Calu3 (cell line): ENCODE data around the gene ARHGAP45. TPM values are rescaled to one million over a fixed set of nuclear protein-coding genes. Genes with fewer than 3 reads are reported as not detected.

Experiments
- BruUV-seq: library from RNA; stranded (reverse); fragments of 400-500 nt; replicated peaks from 2 replicates; lab custom pipeline; 2021; lab: Mats Ljungman, UMichigan
- CTCF ChIA-PET: fragments of 300-600 bp; sonication (Branson Sonifier 250); formaldehyde crosslinking; loops from one replicate; lab custom pipeline; 2022; ENCODE audit warnings: antibody characterized with exemption; lab: Charles Lee
- DNase-seq: peaks from one replicate; pipeline ENCODE4 v3.0.0; 2022
- H3K27ac Mint-ChIP-seq: one replicate; pipeline ENCODE4 v1.8.0; 2022; ENCODE audit warnings: mixed read lengths; ENCODE audit not compliant: unreplicated experiment
- H3K27me3 Mint-ChIP-seq: one replicate; pipeline ENCODE4 v1.8.0; 2022; ENCODE audit warnings: mixed read lengths; ENCODE audit not compliant: unreplicated experiment
- H3K36me3 Mint-ChIP-seq: one replicate; pipeline ENCODE4 v1.8.0; 2022; ENCODE audit warnings: mild to moderate bottlenecking, moderate library complexity, mixed read lengths; ENCODE audit not compliant: insufficient read depth, unreplicated experiment
- H3K4me1 Mint-ChIP-seq: one replicate; pipeline ENCODE4 v1.8.0; 2022; ENCODE audit warnings: mild to moderate bottlenecking, low read depth, mixed read lengths; ENCODE audit not compliant: unreplicated experiment
- H3K4me3 Mint-ChIP-seq: one replicate; pipeline ENCODE4 v1.8.0; 2022; ENCODE audit warnings: mild to moderate bottlenecking, low read depth, moderate library complexity, mixed read lengths; ENCODE audit not compliant: unreplicated experiment
- H3K9me3 Mint-ChIP-seq: one replicate; pipeline ENCODE4 v1.8.0; 2022; ENCODE audit warnings: low read depth, mixed read lengths; ENCODE audit not compliant: unreplicated experiment
- CTCF ChIP-seq: fragments of 200-600 bp; IDR thresholded peaks from one replicate; pipeline ENCODE4 v1.8.0; 2022; ENCODE audit warnings: antibody characterized with exemption; ENCODE audit not compliant: unreplicated experiment
- intact Hi-C: fragments of 100-400 bp; cut with micrococcal nuclease; formaldehyde crosslinking; loops from one replicate; pipeline ENCODE4 v1.10.0; 2022; ENCODE audit not compliant: unreplicated experiment
- total RNA-seq: library from RNA; stranded (reverse); gene quantifications from 2 replicates; pipeline ENCODE4 v1.2.3, GENCODE V29; 2022

ARHGAP45 gene
- total RNA-seq, 1 experiment from 2014 or later: 10.4 TPM

GRCh38 chr19:1046836-1047695 lies 19.9 kb upstream of the ARHGAP45 start:
- Mint-ChIP-seq H3K9me3 (no peaks in the 10 kb centered on the region), H3K4me3 (no peak overlapping the region), H3K36me3 (peaks cover 6% of the 10 kb centered on the region), H3K27me3 (no peaks in the 10 kb centered on the region), H3K27ac (no peak overlapping the region), H3K4me1 (no peaks in the 10 kb centered on the region)
- intact Hi-C loops: no loop called here
- CTCF ChIA-PET: no interaction called here
- DNase-seq: no peak
- no peak for TF ChIP-seq CTCF
- BruUV-seq: no TSS peak

GRCh38 chr19:1047696-1048147 lies 19.2 kb upstream of the ARHGAP45 start:
- H3K4me1 Mint-ChIP-seq: no peaks in the 10 kb centered on the region
- no peak for TF ChIP-seq CTCF
- CTCF ChIA-PET: no interaction called here
- intact Hi-C loops: no loop called here
- no peak overlapping the region for H3K4me3 Mint-ChIP-seq
- H3K27ac Mint-ChIP-seq: no peak overlapping the region
- no TSS peak for BruUV-seq
- no peaks in the 10 kb centered on the region for H3K9me3 Mint-ChIP-seq
- H3K36me3 Mint-ChIP-seq: peaks cover 6% of the 10 kb centered on the region
- no peak for DNase-seq
- H3K27me3 Mint-ChIP-seq: no peaks in the 10 kb centered on the region

- CTCF ChIA-PET: no interaction called here
Measured at GRCh38 chr19:1049106-1049505, 17.9 kb upstream of the ARHGAP45 start.

GRCh38 chr19:1049800-1050199 lies 17.2 kb upstream of the ARHGAP45 start:
- BruUV-seq: no TSS peak
- Mint-ChIP-seq H3K4me3 (no peak overlapping the region), H3K9me3 (no peaks in the 10 kb centered on the region), H3K36me3 (peaks cover 6% of the 10 kb centered on the region), H3K27me3 (no peaks in the 10 kb centered on the region), H3K27ac (no peak overlapping the region), H3K4me1 (no peaks in the 10 kb centered on the region)
- intact Hi-C loops: no loop called here
- no peak for TF ChIP-seq CTCF
- CTCF ChIA-PET: no interaction called here
- no peak for DNase-seq

More at GRCh38 chr19:1049106-1049505, 17.9 kb upstream of the ARHGAP45 start:
- peaks cover 6% of the 10 kb centered on the region for H3K36me3 Mint-ChIP-seq
- no TSS peak for BruUV-seq
- no peaks in the 10 kb centered on the region for H3K27me3 Mint-ChIP-seq
- H3K27ac Mint-ChIP-seq: no peak overlapping the region
- intact Hi-C loops: no loop called here
- no peaks in the 10 kb centered on the region for H3K9me3 Mint-ChIP-seq
- DNase-seq: no peak
- H3K4me3 Mint-ChIP-seq: no peak overlapping the region
- H3K4me1 Mint-ChIP-seq: no peaks in the 10 kb centered on the region
- no peak for TF ChIP-seq CTCF
